Peyer's patch (tissue), 4 donors: ENCODE results near the gene IGFBP4. TPM values are rescaled to one million over a fixed set of nuclear protein-coding genes. Genes with fewer than 3 reads are reported as not detected.

Experiments used
- DNase-seq, 3 donors: peaks; one replicate each; pipeline ENCODE4 v3.0.0-alpha.2; 2017 to 2019
- H3K27ac ChIP-seq, 4 donors: fragments of 200-600 bp; sonication (generic); one replicate each; pipeline ENCODE4 v1.5.1; 2016 to 2019
- H3K27me3 ChIP-seq, 2 donors: fragments of 200-600 bp; sonication (generic); one replicate each; pipeline ENCODE4 v1.5.1; 2019
- H3K36me3 ChIP-seq, 3 donors: fragments of 200-600 bp; sonication (generic); one replicate each; pipeline ENCODE4 v1.5.1; 2016 to 2019
- H3K4me1 ChIP-seq, 4 donors: fragments of 200-600 bp; sonication (generic); one replicate each; pipeline ENCODE4 v1.5.1; 2016 to 2019
- H3K4me3 ChIP-seq, 4 donors: fragments of 200-600 bp; sonication (generic); 1 replicate in 3 of 4; 2 replicates in 1 of 4; pipeline ENCODE4 v1.5.1; 2016 to 2019; ENCODE audit warnings: mild to moderate bottlenecking in 1 of 4
- H3K9me3 ChIP-seq, 4 donors: fragments of 200-600 bp; sonication (generic); one replicate each; pipeline ENCODE4 v1.5.1; 2016 to 2019; ENCODE audit warnings: mild to moderate bottlenecking in 1 of 4
- CTCF ChIP-seq, 6 experiments: fragments of 450-650 bp in 4 of 6; fragments of 200-600 bp in 2 of 6; sonication (generic) in 1 of 6; IDR thresholded peaks; one replicate each; pipeline ENCODE4 v1.5.1; 2017 to 2019; ENCODE audit warnings: antibody characterized with exemption in 6 of 6, mild to moderate bottlenecking in 3 of 6, moderate library complexity in 1 of 6
- POLR2A ChIP-seq, 2 donors: fragments of 450-650 bp; IDR thresholded peaks; one replicate each; pipeline ENCODE4 v1.5.1; 2017; ENCODE audit warnings: antibody characterized with exemption in 2 of 2, mild to moderate bottlenecking in 2 of 2, moderate library complexity in 2 of 2
- total RNA-seq, 4 donors: library from RNA; depleted of rRNA; stranded (reverse); fragments of >200 nt; gene quantifications; one replicate each; pipeline ENCODE4 v1.1.0, GENCODE V29; 2016

Gene IGFBP4
- total RNA-seq, 4 donors from 2014 or later: 70.6 to 220 (median 133) TPM

- Histone ChIP-seq H3K27me3 (no peaks in the 10 kb centered on the region), H3K4me1 (no peaks in the 10 kb centered on the region), H3K9me3 (no peaks in the 10 kb centered on the region), H3K27ac (peak overlapping the region in 1 of 4 donors; percentile 64), H3K4me3 (no peak overlapping the region), H3K36me3 (no peaks in the 10 kb centered on the region)
- peak in 2 of 3 donors; percentile 32 to 47 for DNase-seq
- peak in 5 of 6 experiments; percentile 14 to 41 (median 30) for TF ChIP-seq CTCF (IDR thresholded peaks at IDR 0.05)
- no peak for TF ChIP-seq POLR2A (IDR thresholded peaks at IDR 0.05)
Observed at GRCh38 chr17:40433551-40434415, 9.5 kb upstream of the IGFBP4 start.

- H3K4me1 ChIP-seq: peaks cover 0 to 6% (median 0%) of the 10 kb centered on the region in 4 donors
- no peak overlapping the region for H3K27ac ChIP-seq
- H3K9me3 ChIP-seq: no peaks in the 10 kb centered on the region
- DNase-seq: peak in 1 of 3 donors; percentile 19
- no peaks in the 10 kb centered on the region for H3K36me3 ChIP-seq
- TF ChIP-seq POLR2A (IDR thresholded peaks at IDR 0.05) (no peak), CTCF (IDR thresholded peaks at IDR 0.05) (no peak)
- no peak overlapping the region for H3K4me3 ChIP-seq
- no peaks in the 10 kb centered on the region for H3K27me3 ChIP-seq
Observed at GRCh38 chr17:40436636-40437035, 6.6 kb upstream of the IGFBP4 start.

- Histone ChIP-seq H3K27ac (no peak overlapping the region), H3K4me1 (peaks cover 0 to 6% (median 0%) of the 10 kb centered on the region in 4 donors)
Observed at GRCh38 chr17:40437095-40437732, 6.0 kb upstream of the IGFBP4 start.

GRCh38 chr17:40440166-40440565, 3.1 kb upstream of the IGFBP4 start:
- DNase-seq: no peak
- H3K9me3 ChIP-seq: no peaks in the 10 kb centered on the region
- H3K36me3 ChIP-seq: no peaks in the 10 kb centered on the region
- no peak overlapping the region for H3K4me3 ChIP-seq
- H3K27ac ChIP-seq: no peak overlapping the region
- peaks cover 0 to 14% (median 5%) of the 10 kb centered on the region in 4 donors for H3K4me1 ChIP-seq
- TF ChIP-seq POLR2A (IDR thresholded peaks at IDR 0.05): no peak
- TF ChIP-seq CTCF (IDR thresholded peaks at IDR 0.05): no peak
- H3K27me3 ChIP-seq: no peaks in the 10 kb centered on the region

More at GRCh38 chr17:40437095-40437732, 6.0 kb upstream of the IGFBP4 start:
- no peaks in the 10 kb centered on the region for H3K36me3 ChIP-seq
- no peak overlapping the region for H3K4me3 ChIP-seq
- H3K27me3 ChIP-seq: no peaks in the 10 kb centered on the region
- no peaks in the 10 kb centered on the region for H3K9me3 ChIP-seq
- peak in 1 of 3 donors; percentile 29 for DNase-seq
- TF ChIP-seq CTCF (IDR thresholded peaks at IDR 0.05): no peak
- TF ChIP-seq POLR2A (IDR thresholded peaks at IDR 0.05): no peak

GRCh38 chr17:40442392-40443195, 656 bp upstream of the IGFBP4 start:
- peak overlapping the region; percentile 55 to 89 (median 68) for H3K4me3 ChIP-seq
- H3K27me3 ChIP-seq: no peaks in the 10 kb centered on the region
- H3K9me3 ChIP-seq: no peaks in the 10 kb centered on the region
- H3K36me3 ChIP-seq: no peaks in the 10 kb centered on the region
- H3K27ac ChIP-seq: peak overlapping the region; percentile 74 to 97 (median 84)
- DNase-seq: peak in 1 of 3 donors; percentile 58
- H3K4me1 ChIP-seq: peaks cover 0 to 38% (median 5%) of the 10 kb centered on the region in 4 donors
- TF ChIP-seq POLR2A (IDR thresholded peaks at IDR 0.05): no peak
- TF ChIP-seq CTCF (IDR thresholded peaks at IDR 0.05): peak in 3 of 6 experiments; percentile 15 to 29 (median 19)
